IPS DF 6.9 (cell line): ENCODE data around the gene SKI.

Source experiments
- DNase-seq: peaks from one replicate; pipeline ENCODE4 v3.0.0-alpha.2; 2013; ENCODE audit warnings: low read depth, low spot score
- H3K27ac ChIP-seq: one replicate; pipeline ENCODE4 v1.5.1; 2013; ENCODE audit warnings: low read length, control low read depth
- H3K27me3 ChIP-seq: 2 replicates; pipeline ENCODE4 v1.6.1; 2013; ENCODE audit warnings: mild to moderate bottlenecking, low read length; ENCODE audit not compliant: control insufficient read depth, insufficient read depth
- H3K36me3 ChIP-seq: 2 replicates; pipeline ENCODE4 v1.6.1; 2013; ENCODE audit warnings: low read length; ENCODE audit not compliant: control insufficient read depth, insufficient read depth
- H3K4me1 ChIP-seq: 2 replicates; pipeline ENCODE4 v1.6.1; 2013; ENCODE audit warnings: low read length; ENCODE audit not compliant: control insufficient read depth, insufficient read depth
- H3K4me3 ChIP-seq: 2 replicates; pipeline ENCODE4 v1.5.1; 2013; ENCODE audit warnings: mild to moderate bottlenecking, low read length
- H3K9me3 ChIP-seq: 2 replicates; pipeline ENCODE4 v1.6.1; 2013; ENCODE audit warnings: low read length, inconsistent platforms; ENCODE audit not compliant: control insufficient read depth, insufficient read depth
- WGBS: extraction: QIAGEN DNeasy Blood & Tissue Kit; methylation state at CpG from one replicate; pipeline ENCODE4 v1.1.7; 2013; ENCODE audit warnings: mixed read lengths, missing lambda C conversion rate; ENCODE audit not compliant: insufficient read length, insufficient coverage; 5-methylcytosine and 5-hydroxymethylcytosine counted together

SKI gene

GRCh38 chr1:2358651-2359640 lies 130.8 kb downstream of the SKI start:
- Histone ChIP-seq H3K27ac (no peak overlapping the region), H3K27me3 (no peaks in the 10 kb centered on the region; the same call in 1 of the 2 replicates), H3K4me3 (no peak overlapping the region), H3K4me1 (no peaks in the 10 kb centered on the region), H3K9me3 (no peaks in the 10 kb centered on the region), H3K36me3 (no peaks in the 10 kb centered on the region)
- no CpG with 5 or more reads among the region's 24 CpGs for WGBS
- DNase-seq = no peak
